Measurements from ENCODE around the gene INPP4A.

Gene INPP4A

DNA sequence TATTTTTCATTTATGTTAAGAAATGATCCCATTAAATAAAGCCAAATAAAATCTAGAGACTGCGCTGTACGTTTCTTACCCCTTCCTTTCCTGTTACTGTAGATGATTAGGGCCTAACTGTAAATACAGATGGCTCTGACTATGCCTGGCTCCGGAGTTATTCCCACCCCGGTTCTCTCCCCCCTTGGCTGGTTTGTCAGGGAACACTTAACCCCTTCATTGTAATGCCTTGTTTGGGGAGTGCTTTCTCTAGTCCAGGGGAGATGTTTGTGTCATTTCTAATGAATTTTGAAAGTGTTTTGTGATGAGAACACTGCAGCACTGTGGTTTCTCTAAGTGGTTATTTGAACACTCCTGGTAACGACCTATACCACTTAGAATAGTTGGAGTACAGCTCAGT is 172.5 kb downstream of the INPP4A start:
- no peak for DNase-seq (ENCODE audit: low spot score)
- Histone ChIP-seq H3K4me1 (ENCODE audit: insufficient read depth, poor library complexity, severe bottlenecking) (no peaks in the 10 kb centered on the region), H3K4me3 (ENCODE audit: severe bottlenecking) (no peak overlapping the region), H3K27me3 (ENCODE audit: insufficient read depth, poor library complexity, severe bottlenecking) (no peaks in the 10 kb centered on the region), H3K27ac (ENCODE audit: poor library complexity, severe bottlenecking) (no peak overlapping the region), H3K36me3 (ENCODE audit: low read depth) (peaks cover 58% of the 10 kb centered on the region), H3K9me3 (ENCODE audit: severe bottlenecking) (no peaks in the 10 kb centered on the region)
- ATAC-seq (ENCODE audit: low read depth), result no peak
- TF ChIP-seq, protein P1, sequence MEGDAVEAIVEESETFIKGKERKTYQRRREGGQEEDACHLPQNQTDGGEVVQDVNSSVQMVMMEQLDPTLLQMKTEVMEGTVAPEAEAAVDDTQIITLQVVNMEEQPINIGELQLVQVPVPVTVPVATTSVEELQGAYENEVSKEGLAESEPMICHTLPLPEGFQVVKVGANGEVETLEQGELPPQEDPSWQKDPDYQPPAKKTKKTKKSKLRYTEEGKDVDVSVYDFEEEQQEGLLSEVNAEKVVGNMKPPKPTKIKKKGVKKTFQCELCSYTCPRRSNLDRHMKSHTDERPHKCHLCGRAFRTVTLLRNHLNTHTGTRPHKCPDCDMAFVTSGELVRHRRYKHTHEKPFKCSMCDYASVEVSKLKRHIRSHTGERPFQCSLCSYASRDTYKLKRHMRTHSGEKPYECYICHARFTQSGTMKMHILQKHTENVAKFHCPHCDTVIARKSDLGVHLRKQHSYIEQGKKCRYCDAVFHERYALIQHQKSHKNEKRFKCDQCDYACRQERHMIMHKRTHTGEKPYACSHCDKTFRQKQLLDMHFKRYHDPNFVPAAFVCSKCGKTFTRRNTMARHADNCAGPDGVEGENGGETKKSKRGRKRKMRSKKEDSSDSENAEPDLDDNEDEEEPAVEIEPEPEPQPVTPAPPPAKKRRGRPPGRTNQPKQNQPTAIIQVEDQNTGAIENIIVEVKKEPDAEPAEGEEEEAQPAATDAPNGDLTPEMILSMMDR (IDR thresholded peaks at IDR 0.05; ENCODE audit: poor library complexity, severe bottlenecking), result no peak

DNA sequence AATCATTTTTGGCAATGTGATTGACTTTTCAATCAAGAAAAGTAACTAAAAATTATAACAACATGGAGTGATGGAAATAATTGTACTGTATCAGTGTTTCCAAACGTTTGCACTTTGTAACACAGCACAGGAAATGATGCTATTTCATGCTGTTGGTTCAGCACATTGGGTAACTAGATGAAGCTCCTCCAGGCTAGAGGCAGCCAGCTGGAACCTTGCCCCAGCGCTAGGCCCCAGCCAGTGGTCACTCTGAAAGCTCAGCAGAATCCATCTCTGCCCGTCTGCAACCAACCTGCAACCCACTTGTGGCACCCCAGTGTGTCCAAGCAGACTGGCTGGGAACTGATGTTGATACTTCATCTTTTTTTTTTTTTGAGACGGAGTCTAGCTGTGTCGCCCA is 179.0 kb downstream of the INPP4A start:
- no peaks in the 10 kb centered on the region for H3K4me1 ChIP-seq (ENCODE audit: insufficient read depth, poor library complexity, severe bottlenecking)
- ATAC-seq (ENCODE audit: low read depth) (no peak), DNase-seq (ENCODE audit: low spot score) (no peak)
- H3K4me3 ChIP-seq (ENCODE audit: severe bottlenecking), result no peak overlapping the region
- H3K27me3 ChIP-seq (ENCODE audit: insufficient read depth, poor library complexity, severe bottlenecking), result no peaks in the 10 kb centered on the region
- H3K36me3 ChIP-seq (ENCODE audit: low read depth), result no peaks in the 10 kb centered on the region
- H3K27ac ChIP-seq (ENCODE audit: poor library complexity, severe bottlenecking), result no peak overlapping the region
- TF ChIP-seq, protein P1 (IDR thresholded peaks at IDR 0.05; ENCODE audit: poor library complexity, severe bottlenecking), result no peak
- no peaks in the 10 kb centered on the region for H3K9me3 ChIP-seq (ENCODE audit: severe bottlenecking)

- Histone ChIP-seq H3K36me3 (ENCODE audit: low read depth) (no peaks in the 10 kb centered on the region), H3K27me3 (ENCODE audit: insufficient read depth, poor library complexity, severe bottlenecking) (no peaks in the 10 kb centered on the region), H3K4me3 (ENCODE audit: severe bottlenecking) (no peak overlapping the region), H3K27ac (ENCODE audit: poor library complexity, severe bottlenecking) (no peak overlapping the region), H3K4me1 (ENCODE audit: insufficient read depth, poor library complexity, severe bottlenecking) (no peaks in the 10 kb centered on the region), H3K9me3 (ENCODE audit: severe bottlenecking) (no peaks in the 10 kb centered on the region)
- TF ChIP-seq, protein P1 (IDR thresholded peaks at IDR 0.05; ENCODE audit: poor library complexity, severe bottlenecking), result no peak
- DNase-seq (ENCODE audit: low spot score) (no peak), ATAC-seq (ENCODE audit: low read depth) (no peak)
Measured at GRCh38 chr2:98632351-98632750, 187.7 kb downstream of the INPP4A start.

DNA sequence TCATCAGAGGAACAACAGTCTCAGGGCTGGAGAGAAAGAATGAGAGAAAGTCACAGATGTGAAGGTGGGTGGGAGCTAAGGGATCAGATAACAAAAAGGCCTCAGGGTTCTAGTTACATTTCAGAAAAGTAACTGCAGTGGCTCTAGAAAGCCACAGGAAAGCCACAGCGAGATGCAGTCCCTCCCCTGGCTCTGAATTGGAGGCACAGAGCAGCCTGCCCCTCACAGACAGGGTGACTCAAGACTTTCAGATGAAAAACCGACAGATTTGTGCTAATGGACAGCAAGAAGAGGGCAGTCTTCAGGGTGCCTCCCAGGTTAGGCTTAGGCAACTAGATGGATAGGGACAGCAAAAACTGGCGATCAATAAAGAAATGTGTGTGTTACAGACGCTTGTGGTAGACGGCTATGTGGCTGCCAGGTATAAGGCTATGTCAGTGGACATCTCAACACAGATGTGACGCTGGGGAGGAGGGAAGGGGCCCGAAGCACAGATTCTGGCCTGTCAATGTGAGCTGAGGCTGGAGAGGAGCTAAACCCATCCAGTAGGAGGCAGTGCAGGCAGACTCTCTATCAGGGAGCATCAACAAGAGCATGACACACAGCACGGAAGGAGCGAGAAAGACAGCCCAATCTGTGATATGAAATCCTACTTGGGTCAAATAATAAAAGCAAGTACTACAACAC is 189.9 kb downstream of the INPP4A start:
- no peak for ATAC-seq (ENCODE audit: low read depth)
- no peaks in the 10 kb centered on the region for H3K9me3 ChIP-seq (ENCODE audit: severe bottlenecking)
- no peak overlapping the region for H3K4me3 ChIP-seq (ENCODE audit: severe bottlenecking)
- TF ChIP-seq, protein P1 (IDR thresholded peaks at IDR 0.05; ENCODE audit: poor library complexity, severe bottlenecking), result no peak
- no peaks in the 10 kb centered on the region for H3K27me3 ChIP-seq (ENCODE audit: insufficient read depth, poor library complexity, severe bottlenecking)
- no peaks in the 10 kb centered on the region for H3K36me3 ChIP-seq (ENCODE audit: low read depth)
- no peaks in the 10 kb centered on the region for H3K4me1 ChIP-seq (ENCODE audit: insufficient read depth, poor library complexity, severe bottlenecking)
- no peak overlapping the region for H3K27ac ChIP-seq (ENCODE audit: poor library complexity, severe bottlenecking)
- no peak for DNase-seq (ENCODE audit: low spot score)

DNA sequence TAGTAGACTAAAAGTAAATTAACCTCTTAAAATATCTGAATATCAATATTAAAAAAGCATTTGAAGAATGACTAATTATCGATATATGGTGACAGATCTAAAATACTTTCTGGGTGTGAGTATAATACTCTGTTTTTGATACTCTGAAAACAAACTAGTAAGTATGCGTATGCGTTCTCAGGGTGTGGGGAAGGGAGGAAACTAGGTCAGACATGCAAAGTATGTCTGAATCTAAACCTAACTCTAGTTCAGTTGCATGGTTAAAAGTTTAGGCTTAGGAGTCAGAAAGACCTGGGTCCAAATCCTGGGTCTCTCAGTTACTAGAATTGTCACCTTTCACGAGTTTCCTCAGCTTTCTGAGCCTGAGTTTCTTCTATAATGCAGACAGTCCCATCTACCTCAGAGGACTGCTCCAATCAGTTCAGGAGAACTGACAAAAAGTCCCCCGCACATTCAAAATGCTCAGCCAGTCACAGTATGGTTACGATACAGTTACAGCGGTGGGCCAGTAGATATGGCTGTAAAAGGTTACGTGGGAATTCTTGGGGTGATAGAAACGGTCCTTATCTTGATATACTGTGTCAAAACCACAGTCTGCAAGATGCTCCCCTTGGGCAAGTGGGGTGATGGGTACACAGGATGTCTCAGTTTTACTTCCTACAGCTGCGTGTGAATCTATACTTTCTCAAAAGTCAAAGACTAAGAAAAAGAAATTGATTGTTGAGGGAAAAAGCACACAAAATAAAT is 192.9 kb downstream of the INPP4A start:
- no peaks in the 10 kb centered on the region for H3K27me3 ChIP-seq (ENCODE audit: insufficient read depth, poor library complexity, severe bottlenecking)
- H3K27ac ChIP-seq (ENCODE audit: poor library complexity, severe bottlenecking), result no peak overlapping the region
- H3K4me3 ChIP-seq (ENCODE audit: severe bottlenecking), result no peak overlapping the region
- no peak for DNase-seq (ENCODE audit: low spot score)
- no peaks in the 10 kb centered on the region for H3K36me3 ChIP-seq (ENCODE audit: low read depth)
- no peak for ATAC-seq (ENCODE audit: low read depth)
- no peaks in the 10 kb centered on the region for H3K4me1 ChIP-seq (ENCODE audit: insufficient read depth, poor library complexity, severe bottlenecking)
- TF ChIP-seq, protein P1 (IDR thresholded peaks at IDR 0.05; ENCODE audit: poor library complexity, severe bottlenecking), result no peak
- H3K9me3 ChIP-seq (ENCODE audit: severe bottlenecking), result no peaks in the 10 kb centered on the region

Data from RWPE2 (cell line).